HG02885 (cell line): Measurements from ENCODE around the gene CDK10.
"Not testable (repeated sequence)": the region's sequence is repeated elsewhere in the genome, so short reads cannot be mapped to it uniquely, and the experiment has no call there.

ENCODE experiments used
- ATAC-seq: cut with Tn5 transposase; IDR thresholded peaks from one replicate; pipeline ENCODE4 v1.9.1; 2021; ENCODE audit warnings: mild to moderate bottlenecking; ENCODE audit not compliant: unreplicated experiment, poor library complexity

The CDK10 gene

GRCh38 chr16:89695086-89695874 lies 8.8 kb downstream of the CDK10 start:
- ATAC-seq = no peak

- ATAC-seq = no peak
Measured at GRCh38 chr16:89695875-89696669, 9.6 kb downstream of the CDK10 start.

GRCh38 chr16:89696670-89697128 lies 10.2 kb downstream of the CDK10 start:
- ATAC-seq = no peak

- no peak for ATAC-seq
Measured at GRCh38 chr16:89697161-89697615, 10.7 kb downstream of the CDK10 start.

- no peak for ATAC-seq
Measured at GRCh38 chr16:89697616-89698331, 11.3 kb downstream of the CDK10 start.

- not testable (repeated sequence) for ATAC-seq
Measured at GRCh38 chr16:89698717-89699116, 12.2 kb downstream of the CDK10 start.

GRCh38 chr16:89699629-89700099 lies 13.2 kb downstream of the CDK10 start:
- not testable (repeated sequence) for ATAC-seq

- peak; percentile 46 for ATAC-seq
Measured at GRCh38 chr16:89700100-89700648, 13.7 kb downstream of the CDK10 start.

GRCh38 chr16:89700649-89701424 lies 14.3 kb downstream of the CDK10 start:
- ATAC-seq = no peak

- peak; percentile 74 for ATAC-seq
Measured at GRCh38 chr16:89701425-89702406, 15.2 kb downstream of the CDK10 start, which contains the start of gene SPATA2L. Gene SPATA2L, minus strand, starts transcription at chr16:89701705. Its CDS starts 473 bp downstream, at chr16:89701232.

- no peak for ATAC-seq
Measured at GRCh38 chr16:89704281-89704680, 17.8 kb downstream of the CDK10 start.

- no peak for ATAC-seq
Measured at GRCh38 chr16:89705006-89705405, 18.5 kb downstream of the CDK10 start.

GRCh38 chr16:89706518-89707260 lies 20.2 kb downstream of the CDK10 start:
- ATAC-seq = no peak

GRCh38 chr16:89707695-89708094 lies 21.2 kb downstream of the CDK10 start:
- no peak for ATAC-seq

- no peak for ATAC-seq
Measured at GRCh38 chr16:89708481-89708931, 22.0 kb downstream of the CDK10 start.

- no peak for ATAC-seq
Measured at GRCh38 chr16:89709166-89709565, 22.7 kb downstream of the CDK10 start.

GRCh38 chr16:89709716-89710432 lies 23.4 kb downstream of the CDK10 start:
- ATAC-seq = no peak
